ENCODE data around the gene JAZF1.

JAZF1 gene

DNA sequence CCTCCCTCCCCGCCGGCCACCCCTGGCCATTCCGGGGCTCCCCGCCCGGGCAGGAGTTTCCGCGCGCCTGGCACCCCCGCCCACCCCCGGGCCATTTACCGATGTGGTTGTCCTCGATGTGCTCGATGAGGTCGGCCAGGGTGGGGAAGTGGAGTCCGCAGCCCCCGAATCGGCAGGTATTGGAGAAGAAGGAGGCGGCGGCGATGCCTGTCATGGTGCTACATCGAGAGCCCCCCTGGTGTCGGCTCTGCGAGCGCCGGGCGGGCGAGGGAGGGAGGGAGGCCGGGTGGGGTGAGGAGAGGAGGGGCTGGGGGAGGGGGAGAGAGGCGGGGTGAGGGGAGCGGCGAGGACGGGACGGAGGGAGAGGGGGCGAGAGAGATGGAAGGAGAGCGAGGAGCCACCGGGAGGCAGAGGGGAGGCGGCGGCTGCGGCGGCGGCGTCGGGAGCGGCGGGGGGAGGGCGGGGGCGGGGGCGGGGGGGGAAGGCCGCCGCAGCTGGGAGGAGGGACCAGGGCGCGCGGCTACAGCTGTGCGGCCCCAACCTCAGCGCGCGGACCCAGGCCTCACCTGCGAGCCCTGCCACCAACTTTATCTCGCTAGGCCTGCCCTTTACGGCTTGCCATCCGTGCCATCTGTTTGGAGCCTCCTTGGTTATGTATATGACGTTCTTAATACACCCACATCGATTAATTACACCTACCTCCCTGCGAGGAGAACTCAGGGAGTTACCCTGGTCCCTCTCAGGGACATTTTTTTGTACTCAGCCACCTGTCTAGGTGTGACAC is at the start of gene JAZF1:
Gene JAZF1 (minus strand): TSS at position 432 of the 784 bp plus-strand sequence.
- peak; percentile 27 for DNase-seq (ENCODE audit: insufficient read length, low spot score)
- no peak for TF ChIP-seq CTCF (IDR thresholded peaks at IDR 0.05; ENCODE audit: insufficient read depth, missing control alignments)
- FAIRE-seq = no peak

DNA sequence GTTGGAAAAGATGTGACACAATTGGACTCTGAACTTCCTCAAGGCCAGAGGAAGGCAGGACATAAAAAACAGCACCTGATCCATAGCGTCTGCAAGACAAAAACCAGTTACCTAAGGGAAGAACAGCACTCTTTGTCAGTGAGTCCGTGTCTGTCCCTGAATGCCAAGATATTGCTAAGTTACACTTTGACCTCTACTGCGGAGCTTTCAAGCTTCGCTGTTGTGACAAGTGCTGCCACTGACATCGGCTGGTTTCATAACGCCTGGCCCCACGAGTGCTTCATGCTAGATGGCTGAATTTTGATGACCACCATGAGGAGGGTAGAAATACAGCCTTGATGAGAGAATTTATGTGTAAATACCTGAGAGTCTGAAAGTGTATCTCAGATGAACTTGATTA is 49.7 kb upstream of the JAZF1 start:
- TF ChIP-seq CTCF (IDR thresholded peaks at IDR 0.05; ENCODE audit: insufficient read depth, missing control alignments) = no peak
- no peak for DNase-seq (ENCODE audit: insufficient read length, low spot score)
- no peak for FAIRE-seq

DNA sequence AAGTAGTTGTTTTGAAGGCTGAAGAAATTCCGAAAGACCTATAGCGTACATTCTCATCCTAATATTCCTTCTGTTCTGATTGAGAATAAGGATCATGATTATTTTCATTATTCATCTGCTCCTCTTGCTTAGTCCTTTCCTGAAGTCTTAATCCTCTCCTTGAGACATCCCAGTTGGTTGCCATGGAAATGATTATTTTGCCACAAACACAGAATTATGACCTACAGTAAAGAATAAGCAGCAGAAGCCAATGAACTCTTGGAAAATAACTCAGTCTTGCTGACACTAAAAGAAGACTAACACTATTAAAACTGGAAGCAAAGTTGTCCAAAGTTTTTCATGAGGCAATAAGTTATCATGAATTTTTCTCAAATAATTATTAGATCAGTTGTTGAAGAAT is 47.8 kb upstream of the JAZF1 start:
- peak; percentile 64 for FAIRE-seq
- TF ChIP-seq CTCF (IDR thresholded peaks at IDR 0.05; ENCODE audit: insufficient read depth, missing control alignments) = no peak
- no peak for DNase-seq (ENCODE audit: insufficient read length, low spot score)

DNA sequence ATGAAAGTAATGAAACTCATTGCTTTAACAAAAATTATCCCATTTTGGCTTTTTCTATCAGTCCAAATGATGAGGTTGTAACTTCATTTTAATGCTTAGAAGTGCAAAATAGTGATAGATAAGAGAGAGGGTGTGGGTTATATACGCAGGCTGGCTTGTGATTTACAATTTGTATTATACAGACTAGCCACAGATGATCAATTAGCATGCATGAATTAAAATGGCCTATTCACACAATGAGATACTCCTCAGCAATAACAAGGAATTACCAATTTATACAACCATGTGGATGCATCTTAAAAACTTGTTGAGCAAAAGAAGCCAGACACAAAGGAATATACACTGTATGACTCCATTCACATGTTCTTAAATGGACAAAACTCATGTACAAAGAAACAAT is 45.4 kb upstream of the JAZF1 start:
- TF ChIP-seq CTCF (IDR thresholded peaks at IDR 0.05; ENCODE audit: insufficient read depth, missing control alignments) = no peak
- DNase-seq (ENCODE audit: insufficient read length, low spot score) = no peak
- peak; percentile 74 for FAIRE-seq

DNA sequence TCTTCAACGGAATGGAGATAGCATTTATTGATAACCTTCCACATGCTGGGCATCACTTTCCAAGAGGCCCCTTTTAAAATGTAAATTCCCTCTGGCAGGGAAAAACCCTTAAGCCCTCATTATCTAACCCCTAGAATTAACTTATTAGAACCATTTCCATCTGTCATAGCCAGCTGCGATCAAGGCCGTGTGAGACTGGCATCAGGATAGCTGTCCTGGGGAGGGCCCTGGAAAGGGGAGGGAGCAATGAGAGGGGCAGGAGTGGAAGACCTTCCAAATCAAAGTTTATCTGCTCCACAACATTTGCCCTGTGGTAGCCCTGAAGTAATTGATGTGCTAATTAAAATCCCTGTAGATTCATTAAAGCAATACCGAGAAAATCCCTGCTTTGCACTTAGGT is 45.0 kb upstream of the JAZF1 start:
- FAIRE-seq (peak; percentile 97), DNase-seq (ENCODE audit: insufficient read length, low spot score) (no peak)
- TF ChIP-seq CTCF (IDR thresholded peaks at IDR 0.05; ENCODE audit: insufficient read depth, missing control alignments) = no peak

GRCh38 chr7:28224675-28225074 is 44.1 kb upstream of the JAZF1 start:
- no peak for TF ChIP-seq CTCF (IDR thresholded peaks at IDR 0.05; ENCODE audit: insufficient read depth, missing control alignments)
- peak; percentile 41 for FAIRE-seq
- DNase-seq (ENCODE audit: insufficient read length, low spot score) = no peak

- FAIRE-seq (no peak), DNase-seq (ENCODE audit: insufficient read length, low spot score) (no peak)
- TF ChIP-seq CTCF (IDR thresholded peaks at IDR 0.05; ENCODE audit: insufficient read depth, missing control alignments) = no peak
These were observed 43.6 kb upstream of the JAZF1 start for GRCh38 chr7:28224172-28224571.
